Transverse colon (tissue), 3 donors: ENCODE measurements around the gene PBX3.

ENCODE experiments used
- POLR2A ChIP-seq: fragments of 450-650 bp; IDR thresholded peaks from one replicate; pipeline ENCODE4 v1.6.1; 2016; ENCODE audit warnings: antibody characterized with exemption, mild to moderate bottlenecking, moderate library complexity
- TF ChIP-seq, protein P1 (sequence below), 5 experiments: fragments of 200-600 bp in 3 of 5; fragments of 450-650 bp in 2 of 5; sonication (generic) in 3 of 5; IDR thresholded peaks; 1 replicate in 2 of 5; 2 replicates in 3 of 5; pipeline ENCODE4 v1.5.1; 2016 to 2017; ENCODE audit warnings: antibody characterized with exemption in 5 of 5, inconsistent platforms in 3 of 5, mild to moderate bottlenecking in 2 of 5, moderate library complexity in 1 of 5

- TF ChIP-seq, protein P1, sequence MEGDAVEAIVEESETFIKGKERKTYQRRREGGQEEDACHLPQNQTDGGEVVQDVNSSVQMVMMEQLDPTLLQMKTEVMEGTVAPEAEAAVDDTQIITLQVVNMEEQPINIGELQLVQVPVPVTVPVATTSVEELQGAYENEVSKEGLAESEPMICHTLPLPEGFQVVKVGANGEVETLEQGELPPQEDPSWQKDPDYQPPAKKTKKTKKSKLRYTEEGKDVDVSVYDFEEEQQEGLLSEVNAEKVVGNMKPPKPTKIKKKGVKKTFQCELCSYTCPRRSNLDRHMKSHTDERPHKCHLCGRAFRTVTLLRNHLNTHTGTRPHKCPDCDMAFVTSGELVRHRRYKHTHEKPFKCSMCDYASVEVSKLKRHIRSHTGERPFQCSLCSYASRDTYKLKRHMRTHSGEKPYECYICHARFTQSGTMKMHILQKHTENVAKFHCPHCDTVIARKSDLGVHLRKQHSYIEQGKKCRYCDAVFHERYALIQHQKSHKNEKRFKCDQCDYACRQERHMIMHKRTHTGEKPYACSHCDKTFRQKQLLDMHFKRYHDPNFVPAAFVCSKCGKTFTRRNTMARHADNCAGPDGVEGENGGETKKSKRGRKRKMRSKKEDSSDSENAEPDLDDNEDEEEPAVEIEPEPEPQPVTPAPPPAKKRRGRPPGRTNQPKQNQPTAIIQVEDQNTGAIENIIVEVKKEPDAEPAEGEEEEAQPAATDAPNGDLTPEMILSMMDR (IDR thresholded peaks at IDR 0.05): no peak
- no peak for TF ChIP-seq POLR2A
Observed at GRCh38 chr9:125953314-125954019, 206.3 kb downstream of the PBX3 start.
